MM.1S (cell line): ENCODE measurements around the gene NAALADL2.

Experiments used
- CTCF ChIP-seq: fragments of 300-600 bp; sonication (generic); IDR thresholded peaks from 2 replicates; pipeline ENCODE4 v1.5.1; 2016; ENCODE audit warnings: antibody characterized with exemption, low read length, mixed read lengths
- EZH2 ChIP-seq: fragments of 300-600 bp; sonication (generic); optimal IDR thresholded peaks from 2 replicates; pipeline ENCODE3; 2017; ENCODE audit warnings: low read depth, mild to moderate bottlenecking, antibody characterized with exemption, low read length, mixed read lengths
- EZH2phosphoT487 ChIP-seq: fragments of 300-600 bp; sonication (generic); IDR thresholded peaks from 2 replicates; pipeline ENCODE4 v1.6.1; 2018; ENCODE audit warnings: antibody characterized with exemption, low read length

GRCh38 chr3:175316799-175317198 lies 457.7 kb downstream of the NAALADL2 start:
- TF ChIP-seq CTCF = no peak
- no peak for TF ChIP-seq EZH2
- TF ChIP-seq EZH2phosphoT487 = no peak
